ENCODE measurements around the gene EFCAB6.

DNA sequence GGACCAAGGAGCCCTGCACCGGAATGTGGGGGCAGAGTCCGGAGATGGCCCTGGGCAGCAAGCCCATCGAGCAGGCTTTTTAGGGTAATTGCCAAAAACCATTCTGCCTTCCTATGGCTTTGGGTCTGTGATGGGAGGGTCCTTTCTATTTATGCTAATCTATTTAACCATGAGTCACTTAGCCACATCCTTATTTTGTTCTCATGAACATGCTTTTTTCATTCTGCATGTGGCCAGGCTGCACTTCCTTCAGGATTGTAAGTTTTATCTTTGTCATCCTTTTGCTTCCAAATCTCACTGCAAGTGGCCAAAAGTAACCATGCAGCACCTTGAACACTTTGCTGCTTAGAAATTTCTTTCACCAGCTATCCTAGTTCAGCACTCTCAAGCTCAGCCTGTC, 88.3 kb downstream of the EFCAB6 start:
- no peak for TF ChIP-seq POLR2A (IDR thresholded peaks at IDR 0.05)
- TF ChIP-seq, protein P1, sequence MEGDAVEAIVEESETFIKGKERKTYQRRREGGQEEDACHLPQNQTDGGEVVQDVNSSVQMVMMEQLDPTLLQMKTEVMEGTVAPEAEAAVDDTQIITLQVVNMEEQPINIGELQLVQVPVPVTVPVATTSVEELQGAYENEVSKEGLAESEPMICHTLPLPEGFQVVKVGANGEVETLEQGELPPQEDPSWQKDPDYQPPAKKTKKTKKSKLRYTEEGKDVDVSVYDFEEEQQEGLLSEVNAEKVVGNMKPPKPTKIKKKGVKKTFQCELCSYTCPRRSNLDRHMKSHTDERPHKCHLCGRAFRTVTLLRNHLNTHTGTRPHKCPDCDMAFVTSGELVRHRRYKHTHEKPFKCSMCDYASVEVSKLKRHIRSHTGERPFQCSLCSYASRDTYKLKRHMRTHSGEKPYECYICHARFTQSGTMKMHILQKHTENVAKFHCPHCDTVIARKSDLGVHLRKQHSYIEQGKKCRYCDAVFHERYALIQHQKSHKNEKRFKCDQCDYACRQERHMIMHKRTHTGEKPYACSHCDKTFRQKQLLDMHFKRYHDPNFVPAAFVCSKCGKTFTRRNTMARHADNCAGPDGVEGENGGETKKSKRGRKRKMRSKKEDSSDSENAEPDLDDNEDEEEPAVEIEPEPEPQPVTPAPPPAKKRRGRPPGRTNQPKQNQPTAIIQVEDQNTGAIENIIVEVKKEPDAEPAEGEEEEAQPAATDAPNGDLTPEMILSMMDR (IDR thresholded peaks at IDR 0.05): no peak
